Fibroblast of lung (primary cell): ENCODE results near the gene C1orf198. TPM values are rescaled to one million over a fixed set of nuclear protein-coding genes. Genes with fewer than 3 reads are reported as not detected.

ENCODE experiments used
- DNase-seq, 2 donors: peaks; one replicate each; pipeline versions ENCODE4 v3.0.0 to v3.0.0-alpha.2; 2010; ENCODE audit warnings: low read depth in 2 of 2
- H2AFZ ChIP-seq: 2 replicates; pipeline ENCODE4 v1.5.1; 2012; ENCODE audit warnings: low read length, control low read depth, inconsistent platforms
- H3K27ac ChIP-seq: 2 replicates; pipeline ENCODE4 v1.5.1; 2011; ENCODE audit warnings: low read length, control low read depth; ENCODE audit not compliant: insufficient read depth
- H3K27me3 ChIP-seq: 2 replicates; pipeline ENCODE4 v1.5.1; 2011; ENCODE audit warnings: mild to moderate bottlenecking, low read length; ENCODE audit not compliant: control insufficient read depth, insufficient read depth
- H3K36me3 ChIP-seq: 2 replicates; pipeline ENCODE4 v1.5.1; 2011; ENCODE audit warnings: low read length; ENCODE audit not compliant: control insufficient read depth, insufficient read depth
- H3K4me1 ChIP-seq: 2 replicates; pipeline ENCODE4 v1.5.1; 2011; ENCODE audit warnings: low read length; ENCODE audit not compliant: control insufficient read depth, insufficient read depth; ENCODE audit errors: extremely low read depth
- H3K4me2 ChIP-seq: 2 replicates; pipeline ENCODE4 v1.5.1; 2011; ENCODE audit warnings: low read length, control low read depth; ENCODE audit not compliant: insufficient read depth; ENCODE audit errors: extremely low read depth
- H3K4me3 ChIP-seq, 4 experiments: fragments of 200-600 bp in 1 of 4; sonication (generic) in 1 of 4; replicated peaks in 1 of 4; 2 replicates each; pipeline ENCODE4 v1.5.1; 2011 to 2016; ENCODE audit warnings: low read length in 4 of 4, low read depth in 3 of 4, mild to moderate bottlenecking in 3 of 4, control low read depth in 2 of 4, inconsistent platforms in 1 of 4, mixed read lengths in 1 of 4; ENCODE audit not compliant: insufficient read depth in 1 of 4; ENCODE audit errors: control extremely low read depth in 1 of 4
- H3K79me2 ChIP-seq: 2 replicates; pipeline ENCODE4 v1.5.1; 2012; ENCODE audit warnings: mild to moderate bottlenecking, low read length, inconsistent platforms; ENCODE audit not compliant: control insufficient read depth, insufficient read depth
- H3K9ac ChIP-seq: 2 replicates; pipeline ENCODE4 v1.5.1; 2011; ENCODE audit warnings: mild to moderate bottlenecking, low read length, control low read depth; ENCODE audit not compliant: insufficient read depth
- H3K9me3 ChIP-seq: 2 replicates; pipeline ENCODE4 v1.5.1; 2012; ENCODE audit warnings: low read depth, low read length; ENCODE audit not compliant: control insufficient read depth, insufficient read depth
- H4K20me1 ChIP-seq: 2 replicates; pipeline ENCODE4 v1.5.1; 2011; ENCODE audit warnings: low read length; ENCODE audit not compliant: control insufficient read depth, insufficient read depth; ENCODE audit errors: extremely low read depth
- CTCF ChIP-seq, 2 donors: IDR thresholded peaks in 1 of 2; conservative IDR thresholded peaks in 1 of 2; 1 replicate in 1 of 2; 2 replicates in 1 of 2; pipeline ENCODE4 v1.5.1; 2011 to 2012; ENCODE audit warnings: low read length in 2 of 2, control low read depth in 1 of 2, inconsistent platforms in 1 of 2, low read depth in 1 of 2, mild to moderate bottlenecking in 1 of 2
- EZH2 ChIP-seq: IDR thresholded peaks from 2 replicates; pipeline ENCODE4 v1.5.1; 2012; ENCODE audit warnings: low read length, control low read depth, mild to moderate bottlenecking; ENCODE audit errors: missing control alignments
- polyA plus RNA-seq, 2 donors: library from polyadenylated mRNA; depleted of rRNA in 1 of 2; stranded (reverse) in 1 of 2; unstranded in 1 of 2; fragments of >200 nt; gene quantifications; 2 replicates each; pipeline ENCODE4 v1.2.1, GENCODE V29; 2011 to 2012; ENCODE audit warnings: missing spikeins in 1 of 2
- total RNA-seq: library from RNA; depleted of rRNA; stranded (reverse); fragments of >200 nt; gene quantifications from 2 replicates; pipeline ENCODE4 v1.2.1, GENCODE V29; 2014

Gene C1orf198
- total and polyA plus RNA-seq, 2 donors (not counting 1 experiment from before 2014, with no cell fraction given) = 57.8 to 215 TPM

DNA sequence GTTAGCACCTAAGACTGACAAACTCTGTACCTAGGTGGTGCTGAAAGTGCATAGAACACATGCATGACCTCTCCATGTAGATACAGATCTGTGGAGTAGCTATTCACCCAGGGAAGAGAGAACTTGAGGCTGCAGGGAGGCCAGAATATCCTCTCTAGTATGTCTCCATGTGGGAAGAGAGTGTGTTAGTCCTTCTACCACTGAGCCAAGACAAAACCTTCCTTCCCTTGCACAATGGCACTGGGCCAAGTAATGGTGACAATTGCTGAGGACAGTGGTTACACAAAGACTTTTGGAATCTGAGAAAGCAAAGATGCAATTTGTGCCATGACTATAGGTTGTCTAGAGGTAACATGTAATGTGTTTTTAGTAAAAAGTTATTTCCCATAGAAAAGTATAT is 52.3 kb downstream of the C1orf198 start:
- Histone ChIP-seq H3K4me2 (no peak overlapping the region), H3K79me2 (no peaks in the 10 kb centered on the region), H3K27ac (no peak overlapping the region), H4K20me1 (no peaks in the 10 kb centered on the region), H3K36me3 (no peaks in the 10 kb centered on the region), H3K4me3 (no peak overlapping the region), H2AFZ (no peak overlapping the region), H3K9me3 (no peaks in the 10 kb centered on the region), H3K27me3 (no peaks in the 10 kb centered on the region), H3K9ac (no peak overlapping the region), H3K4me1 (no peaks in the 10 kb centered on the region)
- DNase-seq = no peak
- no peak for TF ChIP-seq CTCF (conservative IDR thresholded peaks at IDR 0.05 in 1 of 2, IDR thresholded peaks at IDR 0.05 in 1 of 2; ENCODE audit: low read depth in 1 of 2, low read length in 2 of 2)
- no peak for TF ChIP-seq EZH2

GRCh38 chr1:230814949-230815692 is 53.2 kb downstream of the C1orf198 start:
- H3K9ac ChIP-seq = no peak overlapping the region
- no peaks in the 10 kb centered on the region for H3K4me1 ChIP-seq
- no peaks in the 10 kb centered on the region for H3K27me3 ChIP-seq
- no peaks in the 10 kb centered on the region for H3K36me3 ChIP-seq
- DNase-seq = no peak
- H3K79me2 ChIP-seq = no peaks in the 10 kb centered on the region
- H3K9me3 ChIP-seq = no peaks in the 10 kb centered on the region
- TF ChIP-seq EZH2 = no peak
- no peak for TF ChIP-seq CTCF (conservative IDR thresholded peaks at IDR 0.05 in 1 of 2, IDR thresholded peaks at IDR 0.05 in 1 of 2; ENCODE audit: low read depth in 1 of 2, low read length in 2 of 2)
- H4K20me1 ChIP-seq = no peaks in the 10 kb centered on the region
- no peak overlapping the region for H2AFZ ChIP-seq
- no peak overlapping the region for H3K4me3 ChIP-seq
- H3K4me2 ChIP-seq = no peak overlapping the region
- no peak overlapping the region for H3K27ac ChIP-seq

DNA sequence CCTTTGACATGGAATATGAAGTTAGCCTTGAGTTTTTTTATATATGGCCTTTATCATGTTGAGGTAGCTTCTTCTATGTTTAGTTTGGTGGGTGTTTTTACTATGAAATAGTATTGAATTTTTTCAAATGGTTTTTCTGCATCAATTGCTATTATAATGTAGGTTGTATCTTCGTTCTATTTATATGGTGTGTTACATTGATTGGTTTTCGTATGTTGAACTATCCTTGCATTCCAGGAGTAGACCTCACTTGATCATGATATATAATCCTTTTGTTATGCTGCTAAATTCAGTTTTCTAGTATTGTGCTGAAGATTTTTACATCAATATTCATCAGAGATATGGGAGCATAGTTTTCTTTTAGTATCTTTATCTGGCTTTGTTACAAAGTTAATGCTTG is 55.8 kb downstream of the C1orf198 start:
- Histone ChIP-seq H3K79me2 (no peaks in the 10 kb centered on the region), H3K9ac (no peak overlapping the region), H3K4me3 (no peak overlapping the region), H3K4me2 (no peak overlapping the region), H3K9me3 (no peaks in the 10 kb centered on the region), H3K36me3 (no peaks in the 10 kb centered on the region), H3K4me1 (no peaks in the 10 kb centered on the region), H2AFZ (no peak overlapping the region), H3K27me3 (peaks cover 2% of the 10 kb centered on the region), H3K27ac (no peak overlapping the region), H4K20me1 (no peaks in the 10 kb centered on the region)
- TF ChIP-seq CTCF (conservative IDR thresholded peaks at IDR 0.05 in 1 of 2, IDR thresholded peaks at IDR 0.05 in 1 of 2; ENCODE audit: low read depth in 1 of 2, low read length in 2 of 2) = no peak
- TF ChIP-seq EZH2 = no peak
- DNase-seq = no peak
